Medulla oblongata (tissue), 1 donor: ENCODE data around the gene PC.

Experiments
- DNase-seq: peaks from one replicate; pipeline ENCODE4 v3.0.0-alpha.2; 2015; ENCODE audit errors: extremely low spot score

The PC gene

DNA sequence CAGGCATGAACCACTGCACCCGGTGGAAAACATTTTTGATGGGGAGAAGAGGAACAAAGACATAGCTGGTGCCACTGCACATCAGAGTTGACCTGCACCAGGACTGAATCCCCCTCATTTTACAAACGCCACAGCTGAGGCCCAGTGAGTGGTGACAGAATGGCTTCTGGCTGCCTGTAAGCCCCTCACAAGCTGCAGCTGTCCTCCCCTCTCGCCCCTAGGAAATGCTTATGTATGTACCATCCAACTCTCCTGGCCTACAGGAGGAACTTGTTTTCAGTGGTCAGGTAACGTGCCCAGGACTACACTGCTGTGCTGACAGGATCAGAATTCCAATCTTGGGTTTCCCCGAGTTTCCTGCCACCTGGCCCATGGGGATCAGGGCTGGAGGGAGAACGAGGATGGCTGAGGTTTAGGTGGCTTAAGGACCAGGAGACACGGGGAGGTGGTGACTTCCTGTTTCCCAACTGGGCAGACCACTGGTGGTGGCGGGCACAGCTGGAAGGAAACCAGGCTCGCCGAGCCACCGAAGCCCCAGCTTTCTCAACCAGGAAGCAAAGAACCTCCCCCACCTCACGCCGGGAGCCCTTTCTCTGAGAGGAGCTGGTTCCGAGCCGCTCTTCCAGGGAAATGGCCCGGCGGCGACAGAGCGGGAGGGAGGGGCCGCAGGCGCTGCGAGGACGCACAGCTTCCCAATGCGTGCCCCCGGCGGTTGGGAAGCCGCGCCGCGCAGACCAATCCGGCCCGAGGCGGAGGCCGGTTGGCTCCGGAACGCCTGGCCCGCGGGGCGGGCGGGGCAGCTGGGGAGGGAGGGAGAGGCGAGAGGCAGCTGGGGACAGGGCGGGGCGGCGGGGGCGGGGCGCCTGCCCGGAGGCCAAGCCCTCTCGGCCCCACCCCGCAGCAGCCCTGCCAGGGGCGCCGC lies 102.3 kb downstream of the PC start:
- peak; percentile 95 for DNase-seq

DNA sequence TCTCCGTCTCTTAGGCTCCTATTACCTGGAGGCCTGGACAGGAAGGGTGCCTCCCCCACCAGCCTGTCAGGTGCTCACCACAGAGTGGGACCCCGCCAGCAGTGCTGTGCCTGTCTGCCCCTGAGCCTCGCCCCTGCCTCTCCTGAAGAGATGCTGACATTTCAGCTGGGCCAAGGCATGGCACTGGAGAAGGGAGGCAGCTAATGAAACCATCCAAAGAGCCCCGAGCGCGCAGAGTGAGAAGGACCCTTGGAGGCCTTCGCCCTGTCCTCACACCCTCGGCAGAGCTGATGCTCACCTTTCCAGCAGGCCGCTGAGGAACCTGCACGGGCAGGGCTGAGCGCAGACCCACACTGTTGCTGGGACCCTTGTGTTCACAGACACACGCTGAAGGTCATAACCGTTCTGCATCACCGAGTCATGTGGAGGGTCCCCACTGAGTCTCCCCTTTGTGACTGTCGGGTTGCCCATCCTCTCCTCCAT lies 103.4 kb downstream of the PC start:
- DNase-seq: no peak

DNA sequence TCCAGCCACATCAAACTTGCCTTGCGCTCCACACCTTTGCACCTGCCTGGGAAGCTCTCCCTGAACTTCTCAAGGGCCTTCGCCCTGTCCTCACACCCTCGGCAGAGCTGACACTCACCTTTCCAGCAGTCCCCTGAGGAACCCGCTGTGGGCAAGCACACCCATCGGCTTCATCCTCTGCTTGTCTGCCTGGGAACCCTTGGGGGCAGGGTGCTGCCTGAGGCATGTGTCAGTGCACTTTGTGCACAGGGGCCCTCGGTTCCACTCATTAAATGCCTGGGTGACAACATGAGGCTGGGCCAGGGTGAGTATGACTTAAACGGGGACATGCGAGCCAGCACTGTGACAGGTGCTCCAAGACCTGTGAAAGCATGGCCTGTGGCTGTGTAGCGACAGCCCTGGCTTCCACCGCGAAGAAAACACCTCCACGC lies 103.9 kb downstream of the PC start:
- DNase-seq: no peak

DNA sequence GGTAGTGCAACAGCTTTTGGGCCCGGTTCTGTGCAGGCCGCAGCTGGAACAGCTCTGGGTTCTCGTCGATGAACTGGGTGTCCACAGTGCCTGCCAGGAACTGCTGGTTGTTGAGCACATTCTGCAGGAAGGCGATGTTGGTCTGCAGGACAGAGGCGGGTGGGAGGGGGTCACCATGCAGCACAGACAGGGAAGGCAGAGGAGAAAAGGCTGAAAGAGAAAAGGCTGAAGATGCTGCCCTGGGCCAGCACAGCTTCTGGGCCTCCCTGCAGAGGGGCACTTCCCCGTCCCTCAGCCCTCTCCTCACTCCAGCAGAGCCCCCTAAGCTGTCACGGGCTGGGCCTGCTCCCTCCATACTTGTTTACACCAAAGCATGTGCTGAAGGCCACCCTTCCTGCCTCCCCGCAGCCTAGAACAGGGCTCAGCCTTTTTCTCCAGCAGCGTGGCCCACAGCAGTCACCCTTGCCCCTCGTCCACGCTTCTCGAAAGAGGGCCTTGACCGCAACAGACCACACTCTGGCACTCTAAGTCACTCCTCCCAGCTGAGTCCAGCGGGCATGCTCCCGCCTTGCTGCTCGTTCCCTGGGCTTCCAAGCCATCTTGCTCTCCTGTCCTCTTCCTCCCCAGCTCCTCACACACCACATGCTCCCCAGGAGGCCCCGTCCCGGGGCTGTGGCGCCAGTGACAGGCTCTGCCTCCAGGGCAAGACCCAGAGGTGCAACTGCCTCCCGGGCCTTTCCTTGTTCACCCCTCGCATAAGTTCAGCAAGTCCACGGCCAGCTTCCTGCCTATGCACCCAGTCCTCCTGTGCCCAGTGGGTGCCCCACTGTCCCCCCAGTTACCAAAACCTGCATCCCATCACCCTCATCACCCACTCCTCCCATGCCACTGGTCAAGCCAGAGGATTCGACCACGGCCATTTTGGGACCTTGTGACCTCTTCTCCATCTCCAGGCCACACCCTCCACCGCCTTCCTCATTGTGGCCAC lies 104.6 kb downstream of the PC start:
- no peak for DNase-seq

DNA sequence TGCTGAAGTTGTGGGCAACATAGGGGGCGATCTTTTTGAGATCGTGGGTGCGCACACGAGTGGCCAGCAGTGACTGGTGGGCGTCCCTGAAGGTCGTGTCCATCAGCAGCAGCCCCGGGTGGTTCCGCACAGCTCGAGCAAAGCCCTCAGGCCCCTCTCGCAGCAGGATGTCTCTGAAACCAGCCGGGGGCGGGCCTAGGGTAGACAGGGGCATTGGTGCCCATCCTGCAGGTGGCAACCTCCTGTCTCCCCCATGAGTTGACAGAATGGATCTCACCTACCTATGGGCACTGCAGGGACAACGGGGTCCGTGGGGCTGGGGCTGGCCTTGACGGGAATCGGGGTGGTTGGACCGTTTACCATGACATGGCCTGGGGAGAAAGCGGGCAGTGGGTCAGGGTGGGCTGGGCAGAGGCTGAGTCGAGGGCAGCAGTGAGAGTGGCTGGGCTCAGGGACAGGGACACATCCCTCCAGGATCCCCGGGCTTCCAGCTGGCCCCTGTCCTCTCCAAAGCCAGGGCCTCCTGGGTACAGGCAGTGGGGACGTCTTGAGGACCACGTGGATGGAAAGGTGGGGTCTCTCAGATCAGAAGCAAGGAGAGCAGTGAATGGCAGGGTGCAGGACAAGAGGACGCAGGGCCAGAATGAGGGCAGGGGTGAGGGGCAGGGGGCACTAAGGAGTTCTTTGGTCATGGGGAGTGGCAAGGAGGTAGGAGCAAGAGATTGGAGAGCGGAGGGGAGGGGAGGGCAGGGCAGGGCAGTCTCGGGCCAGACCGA lies 105.5 kb downstream of the PC start:
- DNase-seq: no peak

DNA sequence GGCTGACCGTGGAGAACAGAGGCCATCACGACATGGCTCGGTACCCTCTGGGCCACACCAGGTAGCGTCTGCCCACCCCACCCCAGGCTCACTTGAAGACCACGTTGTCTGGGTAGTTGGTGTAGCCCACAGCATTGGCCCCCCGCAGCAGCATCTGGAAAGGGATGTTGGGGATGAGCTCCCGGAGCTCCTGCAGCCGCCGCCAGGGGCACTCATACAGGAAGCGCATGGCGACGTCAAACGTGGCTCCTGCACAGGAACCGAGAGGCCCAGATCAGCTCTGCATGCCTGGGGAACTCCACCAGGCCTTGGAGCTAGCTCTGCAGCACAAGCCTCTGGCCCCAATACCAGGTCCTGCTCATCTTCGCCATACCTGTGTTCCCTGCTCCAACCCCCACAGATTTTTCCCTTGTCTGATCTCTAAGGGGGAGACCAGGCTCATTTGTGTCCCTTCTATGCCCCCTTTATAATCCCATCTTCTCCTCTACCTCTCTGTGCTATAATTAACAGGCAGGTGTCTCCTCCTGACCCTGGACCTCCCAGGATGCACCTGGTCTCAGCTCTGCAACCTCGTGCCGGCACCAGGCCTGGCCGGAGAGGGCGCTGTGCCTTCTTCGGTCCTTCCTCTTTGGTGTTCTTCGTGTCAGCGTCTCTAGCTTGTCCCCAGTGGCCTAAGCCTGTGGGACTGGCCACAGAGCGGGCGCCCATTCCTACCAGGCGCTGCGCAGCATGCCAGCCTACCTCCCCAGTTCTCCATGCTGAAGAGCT lies 106.3 kb downstream of the PC start:
- DNase-seq: no peak

DNA sequence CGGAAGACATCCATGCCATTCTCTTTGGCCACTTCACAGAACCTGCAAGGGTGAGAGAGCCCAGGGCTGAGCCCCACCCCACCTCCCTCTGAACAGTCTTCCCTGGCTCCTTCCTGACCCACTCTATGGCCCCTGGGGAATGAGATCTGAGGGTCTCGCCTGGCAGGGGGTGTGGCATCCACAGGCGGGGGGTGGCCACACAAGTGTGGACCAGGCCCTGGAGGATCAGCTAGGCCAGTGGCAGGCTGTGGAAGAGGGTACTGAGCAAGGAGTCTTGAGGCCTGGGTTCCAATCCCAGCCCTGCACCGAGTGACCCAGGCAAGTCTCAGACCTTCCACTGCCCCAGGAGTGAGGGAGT lies 107.0 kb downstream of the PC start:
- DNase-seq: no peak

DNA sequence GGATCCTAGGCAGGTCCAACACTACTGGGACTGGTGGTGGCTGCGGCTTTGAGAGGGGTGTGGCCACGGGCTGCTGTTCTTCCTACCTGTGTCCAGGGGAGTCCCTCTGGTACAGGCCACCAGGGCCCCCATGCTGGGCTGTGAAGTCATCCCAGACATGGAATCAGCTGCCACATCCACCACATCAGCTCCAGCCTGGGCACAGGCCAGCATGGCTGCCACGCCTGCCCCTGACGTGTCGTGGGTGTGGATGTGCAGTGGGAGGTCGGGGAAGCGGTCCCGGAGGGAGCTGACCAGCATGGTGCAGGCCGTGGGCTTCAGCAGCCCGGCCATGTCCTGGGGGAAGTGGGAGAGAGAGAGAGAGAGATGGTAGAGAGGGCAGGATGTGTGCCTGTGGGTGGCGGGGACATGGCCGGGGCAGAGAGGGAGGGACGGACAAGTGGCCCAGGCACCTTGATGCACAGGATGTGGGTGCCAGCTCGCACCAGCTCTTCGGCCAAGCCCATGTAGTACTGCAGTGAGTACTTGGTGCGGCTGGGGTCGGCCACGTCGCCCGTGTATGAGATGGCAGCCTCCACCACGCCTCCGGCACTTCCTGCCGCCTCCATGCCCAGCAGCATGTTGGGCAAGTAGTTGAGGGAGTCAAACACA lies 107.5 kb downstream of the PC start:
- no peak for DNase-seq

DNA sequence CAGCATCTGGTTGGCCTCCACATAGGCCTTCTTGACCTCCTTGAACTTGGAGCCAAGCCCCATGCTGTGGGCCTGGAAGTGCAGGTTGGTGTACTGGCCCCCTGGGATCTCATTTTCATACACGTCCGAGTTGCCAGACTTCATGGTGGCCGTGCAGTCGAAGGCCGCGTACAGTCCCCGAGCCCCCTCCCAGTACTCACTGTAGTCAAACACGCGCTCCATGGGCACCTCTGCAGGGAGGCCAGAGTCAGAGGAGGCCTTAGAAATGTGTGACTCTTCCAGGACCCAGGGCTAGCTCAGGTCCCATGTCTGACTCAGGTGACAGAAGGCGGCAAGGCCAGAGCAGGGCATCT lies 108.0 kb downstream of the PC start:
- no peak for DNase-seq

DNA sequence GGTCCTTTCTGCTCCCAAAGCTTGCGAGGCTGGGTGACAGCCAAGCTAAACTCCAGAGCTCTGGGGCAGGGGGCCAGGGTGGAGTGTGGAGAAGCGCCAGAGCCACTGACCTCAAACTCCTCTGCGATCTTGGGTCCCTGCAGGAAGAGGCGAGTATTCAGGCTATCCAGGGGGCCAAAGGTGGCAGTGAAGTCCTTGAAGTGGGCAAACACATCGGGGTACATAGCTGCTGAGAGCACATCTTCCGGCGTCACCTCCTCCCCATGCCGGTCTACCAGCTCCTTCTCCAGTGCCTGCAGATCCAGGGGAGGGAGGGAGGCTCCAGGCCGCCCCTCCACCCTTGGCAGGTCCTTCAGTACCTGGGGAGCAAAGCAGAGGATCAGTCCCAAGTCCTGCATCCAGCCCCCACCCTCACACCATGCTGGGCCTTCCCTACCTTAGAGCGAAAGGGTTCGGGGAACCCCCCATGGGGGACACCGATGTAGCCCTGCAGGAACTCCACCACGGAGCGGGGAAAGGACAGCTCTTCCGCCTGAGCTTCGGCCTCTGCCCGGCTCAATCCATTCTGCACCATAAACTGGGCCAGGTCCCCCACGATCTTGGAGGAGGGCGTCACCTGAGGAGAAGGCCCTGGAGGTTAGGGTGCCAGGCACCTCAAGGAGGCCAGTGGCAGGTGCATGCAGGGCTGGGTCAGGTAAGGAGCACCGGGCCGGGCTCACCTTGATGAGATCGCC lies 108.5 kb downstream of the PC start:
- no peak for DNase-seq

DNA sequence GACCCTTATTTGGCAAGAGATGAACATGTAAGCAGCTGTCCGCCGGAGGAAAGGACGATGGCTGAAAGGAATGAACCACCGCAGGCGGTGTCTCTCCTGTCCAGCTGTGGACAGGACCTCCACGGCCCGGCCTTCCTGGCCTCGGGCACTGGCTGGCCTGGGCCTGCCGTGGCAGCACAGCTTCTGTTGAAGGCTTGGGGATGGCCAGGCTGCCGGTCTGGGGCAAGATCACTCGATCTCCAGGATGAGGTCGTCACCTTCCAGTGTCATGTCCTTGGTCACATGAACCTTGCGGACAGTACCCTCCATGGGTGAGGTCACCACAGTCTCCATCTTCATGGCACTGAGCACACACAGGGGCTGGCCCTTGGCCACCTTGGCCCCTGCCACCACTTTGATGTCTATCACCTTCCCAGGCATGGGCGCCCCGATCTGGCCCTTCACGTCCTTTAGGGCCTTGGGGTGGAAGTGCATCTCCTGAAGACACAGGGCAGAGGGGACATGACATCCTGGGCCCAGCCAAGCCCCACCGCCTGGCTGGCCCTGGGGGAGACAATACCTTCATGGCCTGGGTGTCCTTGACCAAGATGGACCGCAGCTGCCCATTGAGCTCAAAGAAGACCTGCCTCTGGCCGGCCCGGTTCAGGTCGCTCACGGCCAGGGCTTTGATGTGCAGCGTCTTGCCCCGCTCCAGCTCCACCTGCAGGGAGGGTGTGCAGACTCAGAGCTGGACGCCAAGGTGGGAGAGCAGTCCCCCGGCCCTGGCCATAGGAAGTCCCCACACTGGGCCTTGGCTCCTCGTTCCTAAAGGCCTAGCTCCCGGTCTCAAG lies 109.3 kb downstream of the PC start:
- DNase-seq: no peak

DNA sequence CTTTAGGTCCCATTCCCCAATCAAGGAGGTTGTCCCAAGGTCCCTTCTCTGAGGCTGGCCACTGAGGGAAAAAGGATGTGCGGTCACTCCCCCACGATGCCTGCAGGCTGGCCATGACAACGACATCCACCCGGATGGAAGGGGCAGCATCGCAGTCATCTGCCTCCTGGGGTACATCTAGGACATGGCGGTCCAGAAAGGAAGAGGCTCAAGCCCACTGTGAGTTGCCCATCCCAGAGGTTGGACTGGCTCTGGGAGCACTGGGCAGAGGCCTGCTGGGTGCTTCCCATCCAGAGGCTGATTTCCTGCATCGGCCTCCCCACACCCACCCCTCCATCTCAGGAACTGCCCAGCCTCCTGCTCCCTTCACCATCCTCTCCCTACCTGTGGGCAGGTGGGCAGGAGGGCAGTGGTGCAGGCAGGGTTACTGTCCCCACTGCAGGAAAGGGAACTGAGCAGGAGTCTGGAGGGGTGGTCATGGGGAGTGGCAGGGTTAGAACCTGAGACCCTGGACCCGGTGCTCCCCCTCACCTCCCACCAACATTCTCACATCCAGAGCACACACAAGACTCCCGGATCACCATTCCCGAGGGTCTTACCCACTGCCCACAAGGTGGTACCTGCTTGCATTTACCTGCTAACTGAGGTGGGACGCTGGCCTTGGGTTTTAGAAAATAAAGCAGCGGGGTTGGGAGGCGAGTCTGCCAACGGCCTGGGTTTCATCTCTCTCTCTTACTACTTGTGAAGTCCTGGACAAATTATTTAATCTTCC lies 110.5 kb downstream of the PC start:
- no peak for DNase-seq

DNA sequence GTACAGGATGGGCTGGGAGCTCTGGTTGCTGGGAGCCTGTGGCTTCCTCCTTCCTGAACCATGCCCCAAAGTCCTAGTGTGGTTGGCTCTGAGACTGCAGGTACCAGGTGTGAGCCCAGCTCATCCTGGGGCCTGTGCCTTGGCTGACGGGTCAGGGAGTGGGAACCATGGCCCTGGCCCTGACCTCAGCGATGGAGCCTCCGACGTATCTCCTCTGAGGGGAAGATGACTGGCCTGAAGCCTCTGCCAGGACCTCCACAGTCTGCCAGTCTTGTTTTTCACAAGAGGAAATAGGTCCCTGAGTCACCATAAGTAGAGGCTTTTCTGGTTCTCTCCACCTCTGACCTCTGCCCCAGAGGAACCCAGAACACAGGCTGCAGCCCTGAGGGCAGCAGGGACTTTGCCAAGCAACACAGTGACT lies 111.5 kb downstream of the PC start:
- DNase-seq: no peak

DNA sequence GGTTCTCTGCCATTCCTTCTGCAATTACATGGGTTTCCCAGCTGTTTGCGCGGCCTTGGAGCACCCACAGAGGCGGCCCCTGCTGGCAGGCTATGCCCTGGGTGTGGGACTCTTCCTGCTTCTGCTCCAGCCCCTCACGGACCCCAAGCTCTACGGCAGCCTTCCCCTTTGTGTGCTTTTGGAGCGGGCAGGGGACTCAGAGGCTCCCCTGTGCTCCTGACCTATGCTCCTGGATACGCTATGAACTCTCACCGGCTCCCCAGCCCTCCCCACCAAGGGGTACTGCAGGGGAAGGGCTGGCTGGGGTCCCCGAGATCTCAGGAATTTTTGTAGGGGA lies 112.3 kb downstream of the PC start:
- no peak for DNase-seq

DNA sequence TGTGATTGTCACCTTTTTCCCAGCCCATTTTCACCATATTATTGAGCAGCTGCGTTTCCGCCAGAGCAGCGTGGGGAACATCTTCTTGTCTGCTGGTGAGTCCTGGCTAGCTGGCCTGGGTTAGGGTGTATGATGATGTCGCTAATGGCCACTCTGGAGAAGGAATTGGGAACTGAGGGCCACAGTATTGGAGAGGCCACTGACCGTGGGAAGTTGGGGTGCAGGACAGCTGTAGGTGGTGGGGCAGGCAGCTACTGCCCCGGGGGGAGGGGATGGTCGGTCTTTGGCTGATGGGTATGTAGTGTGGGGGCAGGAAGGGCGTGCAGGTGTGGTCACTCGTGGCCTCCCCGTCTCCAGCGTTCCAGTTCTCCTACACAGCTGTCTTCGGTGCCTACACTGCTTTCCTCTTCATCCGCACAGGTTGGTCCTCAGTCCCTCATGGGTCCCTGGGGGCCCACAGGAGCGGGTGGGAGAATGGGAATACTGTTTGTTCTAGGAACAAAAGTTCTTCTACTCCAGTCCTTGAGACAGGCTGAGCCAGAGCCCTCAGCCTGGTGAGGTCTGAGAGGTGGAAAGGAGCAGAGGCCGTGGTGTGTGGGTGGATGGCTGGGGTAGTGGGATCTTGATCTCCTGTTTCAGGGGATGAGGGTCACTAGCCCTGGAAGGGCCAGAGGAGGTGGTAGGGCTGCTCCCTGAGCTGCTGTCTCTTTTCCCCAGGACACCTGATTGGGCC lies 112.9 kb downstream of the PC start:
- no peak for DNase-seq

DNA sequence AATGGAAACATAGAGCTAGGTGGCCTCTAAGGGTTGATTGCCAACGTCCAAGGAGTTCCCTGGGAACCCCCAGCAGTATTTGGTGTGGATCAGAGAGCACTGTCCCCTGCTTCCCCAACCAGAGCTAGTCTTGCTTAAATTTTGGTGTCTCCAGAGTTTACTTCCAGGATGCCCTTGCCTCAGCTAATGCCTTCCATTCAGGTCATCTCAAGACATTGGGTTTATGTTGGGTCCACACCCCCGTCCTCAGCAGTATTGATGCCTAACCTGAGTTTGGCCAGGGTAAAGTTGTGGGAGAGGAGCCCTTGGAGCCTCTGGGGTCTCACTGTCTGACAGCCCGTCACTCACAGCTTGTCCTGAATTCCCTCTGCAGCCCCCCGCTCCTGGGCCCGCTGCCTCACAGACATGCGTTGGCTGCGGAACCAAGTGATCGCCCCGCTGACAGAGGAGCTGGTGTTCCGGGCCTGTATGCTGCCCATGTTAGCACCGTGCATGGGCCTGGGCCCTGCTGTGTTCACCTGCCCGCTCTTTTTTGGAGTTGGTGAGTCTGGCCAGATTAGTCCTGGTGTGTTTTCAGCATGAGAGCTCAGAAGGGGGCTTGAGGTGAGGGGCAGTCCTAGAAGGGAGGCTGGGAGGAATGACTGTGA lies 113.6 kb downstream of the PC start:
- DNase-seq: no peak
